OCI-LY3 (cell line): ENCODE data around the gene RBM17.

ENCODE experiments used
- H2AFZ ChIP-seq: fragments of 200-600, 300-600 bp; shearing (Covaris generic); 2 replicates; pipeline ENCODE4 v1.6.0; 2014; ENCODE audit warnings: antibody characterized with exemption, low read depth, low read length
- H3K27ac ChIP-seq: fragments of 200-600, 300-600 bp; sonication (generic); 2 replicates; pipeline ENCODE4 v1.5.1; 2014; ENCODE audit warnings: mild to moderate bottlenecking, low read length, moderate library complexity, mixed read lengths
- H3K27me3 ChIP-seq: fragments of 200-600, 300-600 bp; sonication (generic); 2 replicates; pipeline ENCODE4 v1.6.1; 2014; ENCODE audit warnings: low read depth, low read length, mixed read lengths
- H3K36me3 ChIP-seq: fragments of 200-600, 300-600 bp; sonication (generic); replicated peaks from 2 replicates; pipeline ENCODE3; 2014; ENCODE audit warnings: low read depth, low read length, mixed read lengths
- H3K4me1 ChIP-seq: fragments of 300-600, 200-600 bp; sonication (generic); 2 replicates; pipeline ENCODE4 v1.6.1; 2014; ENCODE audit warnings: low read length, mixed read lengths
- H3K4me2 ChIP-seq: fragments of 200-600, 300-600 bp; sonication (generic); 2 replicates; pipeline ENCODE4 v1.6.1; 2014; ENCODE audit warnings: low read length, mixed read lengths
- H3K4me3 ChIP-seq: fragments of 300-600, 200-600 bp; sonication (generic); 2 replicates; pipeline ENCODE4 v1.5.1; 2014; ENCODE audit warnings: antibody characterized with exemption, mild to moderate bottlenecking, low read length, moderate library complexity
- H3K79me2 ChIP-seq: fragments of 300-600, 200-600 bp; shearing (Covaris generic); 2 replicates; pipeline ENCODE4 v1.6.1; 2014; ENCODE audit warnings: mild to moderate bottlenecking, low read length, mixed read lengths
- H3K9ac ChIP-seq: fragments of 300-600, 200-600 bp; shearing (Covaris generic); 2 replicates; pipeline ENCODE4 v1.6.0; 2014; ENCODE audit warnings: mild to moderate bottlenecking, low read length, moderate library complexity
- H3K9me3 ChIP-seq: fragments of 200-600, 300-600 bp; shearing (Covaris generic); 2 replicates; pipeline ENCODE4 v1.6.1; 2014; ENCODE audit warnings: low read length, mixed read lengths; ENCODE audit not compliant: insufficient read depth
- H4K20me1 ChIP-seq: fragments of 200-600, 300-600 bp; sonication (generic); 2 replicates; pipeline ENCODE4 v1.6.1; 2016; ENCODE audit warnings: low read length, mixed read lengths; ENCODE audit not compliant: insufficient read depth
- EZH2phosphoT487 ChIP-seq: fragments of 200-600 bp; shearing (Covaris generic); IDR thresholded peaks from 2 replicates; pipeline ENCODE4 v1.6.1; 2018; ENCODE audit warnings: antibody characterized with exemption, mixed run types, low read depth
- TF ChIP-seq, protein P1 (sequence below): fragments of 200-600, 300-600 bp; sonication (generic); IDR thresholded peaks from 2 replicates; pipeline ENCODE4 v1.5.1; 2014; ENCODE audit warnings: antibody characterized with exemption, low read length, low read depth

The RBM17 gene

DNA sequence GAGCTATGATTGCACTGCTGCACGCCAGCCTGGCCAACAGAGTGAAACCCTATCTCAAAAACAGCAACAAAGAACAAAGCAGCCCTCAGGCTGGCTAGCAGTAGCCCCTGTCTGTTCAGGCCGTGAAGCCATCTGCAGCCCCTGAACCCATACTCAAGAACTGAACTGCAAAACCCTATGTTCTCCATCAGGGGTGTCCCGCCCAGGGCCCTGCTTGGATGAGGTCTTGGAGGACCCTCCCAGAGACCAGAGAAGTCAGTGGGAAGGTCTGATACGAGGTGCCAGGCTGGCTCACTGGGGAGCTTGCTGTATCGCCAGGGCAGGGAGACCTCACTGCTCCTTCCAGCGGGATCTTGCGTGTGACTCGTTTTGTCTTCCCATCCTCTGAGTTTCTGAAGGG lies 39.3 kb downstream of the RBM17 start:
- peaks cover 25% of the 10 kb centered on the region for H3K4me1 ChIP-seq
- H3K27me3 ChIP-seq, result peaks cover 4% of the 10 kb centered on the region
- no peak overlapping the region for H2AFZ ChIP-seq
- H3K36me3 ChIP-seq, result no peaks in the 10 kb centered on the region
- H3K79me2 ChIP-seq, result no peaks in the 10 kb centered on the region
- H3K4me2 ChIP-seq, result no peak overlapping the region
- TF ChIP-seq, protein P1, sequence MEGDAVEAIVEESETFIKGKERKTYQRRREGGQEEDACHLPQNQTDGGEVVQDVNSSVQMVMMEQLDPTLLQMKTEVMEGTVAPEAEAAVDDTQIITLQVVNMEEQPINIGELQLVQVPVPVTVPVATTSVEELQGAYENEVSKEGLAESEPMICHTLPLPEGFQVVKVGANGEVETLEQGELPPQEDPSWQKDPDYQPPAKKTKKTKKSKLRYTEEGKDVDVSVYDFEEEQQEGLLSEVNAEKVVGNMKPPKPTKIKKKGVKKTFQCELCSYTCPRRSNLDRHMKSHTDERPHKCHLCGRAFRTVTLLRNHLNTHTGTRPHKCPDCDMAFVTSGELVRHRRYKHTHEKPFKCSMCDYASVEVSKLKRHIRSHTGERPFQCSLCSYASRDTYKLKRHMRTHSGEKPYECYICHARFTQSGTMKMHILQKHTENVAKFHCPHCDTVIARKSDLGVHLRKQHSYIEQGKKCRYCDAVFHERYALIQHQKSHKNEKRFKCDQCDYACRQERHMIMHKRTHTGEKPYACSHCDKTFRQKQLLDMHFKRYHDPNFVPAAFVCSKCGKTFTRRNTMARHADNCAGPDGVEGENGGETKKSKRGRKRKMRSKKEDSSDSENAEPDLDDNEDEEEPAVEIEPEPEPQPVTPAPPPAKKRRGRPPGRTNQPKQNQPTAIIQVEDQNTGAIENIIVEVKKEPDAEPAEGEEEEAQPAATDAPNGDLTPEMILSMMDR, result no peak
- TF ChIP-seq EZH2phosphoT487, result no peak
- H3K4me3 ChIP-seq, result no peak overlapping the region
- H3K9me3 ChIP-seq, result no peaks in the 10 kb centered on the region
- no peak overlapping the region for H3K9ac ChIP-seq
- H4K20me1 ChIP-seq, result no peaks in the 10 kb centered on the region
- no peak overlapping the region for H3K27ac ChIP-seq

DNA sequence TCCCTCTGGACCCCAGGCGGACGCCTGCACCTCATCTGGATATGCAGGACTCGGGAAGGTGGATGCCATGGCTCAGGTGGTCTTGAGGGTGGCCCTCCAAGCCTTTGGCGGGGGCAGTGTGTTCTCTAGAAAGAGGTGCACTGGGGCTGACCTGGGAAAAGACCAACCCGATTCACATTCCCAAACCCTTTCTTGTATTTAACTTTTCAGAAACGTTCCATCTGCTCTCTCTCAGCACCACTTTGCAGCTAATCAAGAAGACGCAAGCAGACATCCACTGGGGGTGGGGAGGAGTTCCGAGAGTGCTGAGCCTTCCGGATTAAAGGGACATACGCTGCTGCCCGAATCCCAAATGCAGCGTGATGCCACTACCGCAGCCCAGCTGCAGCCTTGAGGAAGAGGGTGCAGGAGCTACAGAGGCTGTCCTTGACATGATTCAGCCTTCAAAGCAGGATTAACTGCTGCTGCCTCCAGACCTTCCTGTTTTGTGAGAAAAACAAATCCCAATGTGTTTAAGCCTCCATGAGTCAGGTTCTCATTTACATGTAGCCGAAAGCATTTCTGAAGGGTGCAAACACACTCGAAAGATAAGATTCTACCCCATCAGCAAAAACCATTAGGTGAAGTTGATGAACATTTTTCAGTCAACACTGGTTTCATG lies 39.9 kb downstream of the RBM17 start:
- Histone ChIP-seq H3K27ac (no peak overlapping the region), H3K4me3 (no peak overlapping the region), H2AFZ (no peak overlapping the region), H3K27me3 (peaks cover 4% of the 10 kb centered on the region), H3K4me2 (no peak overlapping the region), H3K9ac (no peak overlapping the region), H4K20me1 (no peaks in the 10 kb centered on the region), H3K36me3 (no peaks in the 10 kb centered on the region), H3K79me2 (no peaks in the 10 kb centered on the region), H3K9me3 (no peaks in the 10 kb centered on the region), H3K4me1 (peaks cover 20% of the 10 kb centered on the region)
- no peak for TF ChIP-seq EZH2phosphoT487
- TF ChIP-seq, protein P1, result no peak

DNA sequence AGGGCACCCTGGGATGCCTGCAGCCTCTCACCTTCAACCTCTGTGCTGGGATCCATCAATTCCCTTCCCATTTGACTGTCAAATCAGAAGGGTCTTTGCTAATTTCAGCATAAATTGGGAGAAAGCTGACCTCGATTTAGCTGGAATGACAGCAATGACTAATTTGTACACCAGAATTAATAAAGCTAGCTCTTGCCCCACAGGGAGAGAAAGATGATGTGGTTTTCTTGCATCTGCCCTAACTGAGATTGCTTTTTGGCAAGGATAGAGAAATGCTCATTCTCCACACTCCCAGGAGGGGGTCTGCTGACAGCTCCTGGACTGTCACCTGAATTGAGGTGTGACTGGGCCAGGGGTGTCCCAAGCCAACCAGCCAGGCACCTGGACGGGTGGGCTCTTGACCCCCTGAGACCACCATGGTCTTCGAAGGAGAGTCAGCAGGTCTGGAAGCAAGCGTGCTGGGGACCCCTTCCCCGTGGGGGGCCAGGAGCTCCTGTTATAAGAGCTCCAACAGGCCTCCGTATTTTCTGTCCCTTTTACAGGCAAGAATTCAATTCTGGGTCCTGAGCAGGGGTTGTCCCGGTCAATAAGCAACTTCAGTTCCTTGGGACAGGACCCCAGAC lies 42.1 kb downstream of the RBM17 start:
- Histone ChIP-seq H3K79me2 (no peaks in the 10 kb centered on the region), H3K4me1 (peaks cover 22% of the 10 kb centered on the region), H3K27me3 (peaks cover 7% of the 10 kb centered on the region), H3K9ac (no peak overlapping the region), H3K9me3 (no peaks in the 10 kb centered on the region), H3K27ac (no peak overlapping the region), H4K20me1 (no peaks in the 10 kb centered on the region), H3K36me3 (no peaks in the 10 kb centered on the region), H2AFZ (no peak overlapping the region), H3K4me3 (no peak overlapping the region), H3K4me2 (no peak overlapping the region)
- TF ChIP-seq, protein P1, result no peak
- no peak for TF ChIP-seq EZH2phosphoT487

DNA sequence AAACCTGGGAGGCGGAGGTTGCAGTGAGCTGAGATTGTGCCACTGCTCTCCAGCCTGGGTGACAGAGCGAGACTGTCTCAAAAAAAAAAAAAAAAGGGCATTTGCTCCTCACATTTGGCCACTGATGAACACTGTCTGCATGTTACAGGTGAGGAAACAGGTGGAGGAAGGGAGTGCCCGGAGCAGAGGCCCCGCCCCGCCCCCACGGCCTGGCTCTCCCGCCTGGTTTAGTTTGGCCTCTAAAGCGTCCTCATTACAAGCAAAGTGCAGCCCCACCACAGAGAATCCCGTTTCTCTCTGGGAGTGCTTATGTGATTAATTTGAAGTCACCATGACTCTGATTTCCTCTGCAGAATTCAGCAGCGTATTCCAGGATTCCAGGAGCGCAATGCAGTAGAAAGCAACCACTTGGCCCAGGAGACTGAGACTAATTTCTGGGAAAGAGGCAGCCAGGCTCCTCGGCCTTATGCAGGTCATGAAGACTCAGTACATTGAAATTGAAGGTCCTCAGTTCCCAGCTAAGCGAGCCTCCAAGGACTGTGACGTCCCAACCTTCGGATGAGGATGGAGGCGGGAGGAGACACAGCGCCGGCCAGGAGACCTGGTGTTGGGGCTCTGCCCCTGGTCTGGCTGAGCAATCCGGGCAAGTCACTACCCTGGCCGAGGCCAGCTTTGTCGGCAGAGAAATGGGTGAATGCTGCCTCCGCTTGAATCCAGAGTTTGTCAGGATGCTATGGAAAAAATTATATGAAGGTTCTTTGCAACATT lies 44.7 kb downstream of the RBM17 start:
- no peak overlapping the region for H3K4me2 ChIP-seq
- H3K27ac ChIP-seq, result no peak overlapping the region
- H3K36me3 ChIP-seq, result no peaks in the 10 kb centered on the region
- no peaks in the 10 kb centered on the region for H3K9me3 ChIP-seq
- H3K4me3 ChIP-seq, result no peak overlapping the region
- H3K4me1 ChIP-seq, result peaks cover 34% of the 10 kb centered on the region
- peaks cover 21% of the 10 kb centered on the region for H3K27me3 ChIP-seq
- H4K20me1 ChIP-seq, result no peaks in the 10 kb centered on the region
- no peak overlapping the region for H3K9ac ChIP-seq
- no peak overlapping the region for H2AFZ ChIP-seq
- no peaks in the 10 kb centered on the region for H3K79me2 ChIP-seq
- no peak for TF ChIP-seq EZH2phosphoT487
- TF ChIP-seq, protein P1, result no peak
